DMS 273 treated with DMSO at 0.1 percent for 48 hours (cell line): ENCODE data around the gene CCDC196.
"Not testable (repeated sequence)": the region's sequence is repeated elsewhere in the genome, so short reads cannot be mapped to it uniquely, and the experiment has no call there.

Source experiments
- DNase-seq: peaks from one replicate; lab custom pipeline; 2025; lab: John Stamatoyannopoulos, UW

The CCDC196 gene

DNA sequence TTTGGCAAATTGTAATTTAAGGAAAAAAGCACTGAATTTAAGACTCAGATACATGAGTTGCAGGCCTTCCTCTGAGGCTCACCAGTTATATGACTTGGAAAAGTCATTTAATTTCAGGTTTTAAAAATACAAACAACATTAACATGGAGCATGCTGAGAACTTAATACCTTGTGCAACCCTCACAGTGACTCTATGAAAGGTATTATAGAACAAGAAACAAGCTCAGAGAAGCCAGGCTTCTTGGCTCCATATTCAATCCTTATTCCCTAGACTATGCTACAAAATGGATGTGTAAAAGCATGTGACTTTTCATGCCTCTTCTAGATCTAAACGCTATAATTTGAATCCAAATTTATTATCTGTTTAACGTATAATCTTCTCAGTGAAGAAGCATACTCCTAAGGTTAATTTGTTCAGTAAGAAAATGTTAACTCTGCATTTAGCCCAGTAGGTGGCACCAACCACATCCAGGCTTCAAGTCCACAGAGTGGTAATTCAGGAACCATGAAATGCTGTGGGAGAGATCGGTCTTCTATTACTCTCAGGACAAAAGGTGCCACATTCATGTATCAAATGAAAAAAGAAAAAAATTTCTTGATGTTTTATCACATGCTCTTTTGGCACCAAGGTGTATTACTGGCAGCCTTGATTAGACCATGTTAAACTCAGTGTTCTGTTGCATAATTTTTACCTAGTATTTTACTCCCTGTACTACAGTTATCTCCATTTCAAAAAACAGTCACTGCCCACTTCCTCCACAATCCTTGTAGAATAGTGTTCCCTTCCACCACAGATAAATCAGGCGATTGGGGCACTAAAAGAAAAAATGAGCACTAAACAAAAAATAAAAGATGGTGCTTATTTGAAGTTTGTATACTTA, 9.3 kb downstream of the CCDC196 start:
- peak; percentile 38 for DNase-seq

GRCh38 chr14:66496188-66496807, 10.1 kb downstream of the CCDC196 start:
- DNase-seq = no peak

DNA sequence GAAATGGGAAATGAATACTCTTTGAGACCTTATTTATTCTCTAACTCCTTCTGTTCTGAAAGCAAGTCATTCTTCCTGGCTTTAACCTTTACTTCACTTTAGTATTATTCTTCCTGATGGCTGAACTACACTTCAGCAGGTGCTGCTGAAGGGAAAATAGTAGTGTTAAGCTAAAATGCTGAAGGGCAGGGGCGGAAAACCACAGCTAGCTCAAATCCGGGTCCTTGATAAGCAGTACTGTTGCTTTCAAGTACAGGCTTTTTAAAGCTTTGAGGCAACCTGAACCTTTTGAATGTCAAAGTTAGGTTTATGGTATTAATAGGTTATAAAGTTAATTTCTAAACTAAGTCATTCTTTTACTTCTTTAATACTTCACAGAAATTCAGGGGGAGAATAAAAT, 10.7 kb downstream of the CCDC196 start:
- no peak for DNase-seq

DNA sequence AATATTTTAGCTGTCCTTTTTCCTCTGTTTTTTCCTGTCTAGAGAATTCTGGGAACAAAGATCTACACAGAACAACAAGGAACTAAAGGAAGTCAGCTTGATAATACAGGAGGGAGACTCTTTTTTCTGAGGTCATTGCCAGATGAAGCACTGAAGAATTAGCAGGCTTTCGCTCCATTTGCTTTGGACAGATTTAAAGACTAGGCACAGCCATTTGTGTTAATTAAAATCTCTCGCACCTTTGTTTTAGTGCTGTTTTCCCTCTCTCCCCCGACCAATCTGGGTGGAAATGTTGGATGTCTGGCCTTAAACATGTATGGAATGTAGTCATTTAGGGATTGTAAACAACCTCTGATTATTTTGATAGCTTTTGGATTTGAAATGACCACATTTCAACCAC, 12.1 kb downstream of the CCDC196 start:
- DNase-seq = no peak

DNA sequence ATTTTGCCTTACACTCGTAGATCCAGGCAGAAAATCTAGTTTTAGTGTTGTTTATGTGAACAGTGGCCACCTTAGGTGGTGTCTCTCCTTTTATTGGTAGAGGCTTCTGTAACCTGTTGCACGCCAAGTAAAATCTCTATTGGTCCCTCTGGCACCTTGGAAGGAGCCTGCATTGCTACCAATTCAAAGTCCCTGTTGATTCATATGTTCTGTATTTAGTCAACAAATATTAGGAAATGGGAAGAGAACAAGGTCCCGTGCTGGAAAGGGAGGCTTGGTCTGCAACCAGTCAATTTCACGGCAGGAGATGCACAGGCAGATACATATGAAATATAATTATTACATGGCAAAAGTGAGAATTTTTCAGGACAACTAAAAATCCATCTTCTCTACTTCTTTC, 15.4 kb downstream of the CCDC196 start:
- no peak for DNase-seq

DNA sequence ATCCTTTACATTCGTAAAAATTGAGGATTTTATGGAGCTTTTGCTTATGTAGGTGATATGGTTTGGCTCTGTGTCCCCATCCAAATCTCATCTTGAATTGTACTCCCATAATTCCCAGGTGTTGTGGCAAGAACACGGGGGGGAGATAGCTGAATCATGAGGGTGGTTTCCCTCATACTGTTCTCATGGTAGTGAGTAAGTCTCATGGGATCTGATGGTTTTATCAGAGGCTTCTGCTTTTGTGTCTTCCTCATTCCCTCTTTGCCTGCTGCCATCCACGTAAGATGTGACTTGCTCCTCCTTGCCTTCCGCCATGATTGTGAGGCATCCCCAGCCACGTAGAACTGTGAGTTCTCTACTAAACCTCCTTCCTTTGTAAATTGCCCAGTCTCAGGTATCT, 16.7 kb downstream of the CCDC196 start:
- DNase-seq = not testable (repeated sequence)

DNA sequence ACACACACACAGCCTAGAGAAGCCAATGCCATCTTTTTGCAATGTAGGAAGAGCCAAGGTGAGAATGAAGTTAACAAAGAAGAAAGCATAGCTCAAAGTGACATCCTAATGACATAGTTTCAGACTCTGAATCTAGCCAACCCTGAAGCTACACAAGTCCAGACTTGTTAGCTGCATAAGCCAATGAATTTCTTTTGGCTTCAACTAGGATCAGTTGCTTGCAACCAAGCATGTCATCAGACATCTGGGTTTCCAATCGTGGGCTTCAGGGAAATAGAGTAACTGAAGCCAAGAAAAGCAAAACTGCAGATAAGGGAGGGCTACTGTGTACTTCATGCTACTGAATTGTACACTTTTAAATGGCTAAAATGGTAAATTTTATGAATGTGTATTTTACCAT, 17.4 kb downstream of the CCDC196 start:
- peak; percentile 23 for DNase-seq

DNA sequence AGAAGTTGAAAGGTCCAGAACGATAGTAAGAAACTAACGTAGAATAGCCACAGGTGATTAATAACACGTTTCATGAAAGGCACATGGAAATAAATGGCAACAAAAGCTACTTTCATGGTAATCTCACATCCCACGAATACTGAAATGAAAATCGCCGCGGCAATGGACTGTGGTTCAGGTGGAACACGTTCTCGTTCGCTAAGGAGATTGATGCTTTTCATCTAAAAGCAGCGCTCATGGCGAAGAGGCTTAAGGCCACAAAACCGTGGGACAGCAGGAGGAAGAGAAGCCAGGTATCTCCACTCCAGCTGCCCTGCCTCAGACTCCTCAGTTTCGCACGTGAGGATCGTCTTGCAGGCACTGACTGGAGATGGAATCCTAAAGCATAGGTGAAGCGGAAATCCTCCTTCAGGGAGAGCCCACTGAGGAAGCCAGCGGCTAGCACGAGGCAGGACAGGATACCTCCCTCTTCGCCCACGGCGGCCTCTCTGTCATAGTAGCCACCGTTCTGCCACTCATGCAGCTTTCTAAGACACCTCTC, 21.1 kb downstream of the CCDC196 start:
- DNase-seq = peak; percentile 66

DNA sequence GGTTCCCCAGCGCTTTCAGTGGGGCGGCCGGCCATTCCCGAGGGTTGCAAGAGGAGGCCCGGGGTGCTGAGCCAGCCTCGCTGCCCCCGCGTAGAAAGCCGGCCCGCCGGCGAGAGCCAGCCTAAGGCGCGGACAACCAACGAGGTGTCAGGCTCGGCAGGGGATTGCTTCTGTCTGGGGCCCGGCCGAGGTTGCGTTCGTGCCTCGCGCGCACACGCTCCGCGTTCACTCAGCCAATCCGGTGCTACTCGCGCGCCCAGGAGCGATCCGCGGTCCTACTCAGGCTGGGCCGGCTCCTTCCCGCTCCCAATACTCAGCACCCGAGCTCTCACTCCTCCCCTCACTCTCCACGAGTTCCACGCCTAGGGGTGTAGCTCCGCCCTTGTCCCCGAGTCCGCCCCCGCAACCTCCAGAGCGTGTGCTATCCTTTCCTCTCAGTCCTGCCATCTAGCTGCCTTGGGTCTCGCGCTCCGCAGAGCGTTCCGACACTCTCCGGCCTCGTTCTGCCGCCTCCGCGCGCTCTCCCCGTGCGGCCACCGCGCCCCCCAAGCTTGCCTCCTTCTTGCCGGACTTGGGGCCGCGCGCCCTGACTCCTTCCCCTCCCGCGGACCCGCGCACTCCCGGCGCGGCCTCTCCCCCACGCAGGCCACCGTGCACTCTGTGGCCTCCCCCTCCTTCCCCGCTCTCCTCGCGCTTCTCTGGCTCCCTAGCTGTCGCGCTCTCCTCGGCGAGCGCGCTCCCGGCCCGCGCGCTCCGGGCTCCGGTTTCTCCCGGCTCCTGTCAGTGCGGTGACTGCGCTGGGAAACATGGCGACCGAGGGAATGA, 21.8 kb downstream of the CCDC196 start, which contains the start of gene GPHN:
GPHN (plus strand) TSS at position 426 of the 825 bp plus-strand sequence.
- peak; percentile 96 for DNase-seq

- DNase-seq = no peak
Measured at GRCh38 chr14:66508547-66508845, 22.3 kb downstream of the CCDC196 start.

- no peak for DNase-seq
Measured at GRCh38 chr14:66508846-66509621, 22.9 kb downstream of the CCDC196 start.

- no peak for DNase-seq
Measured at GRCh38 chr14:66509874-66510273, 23.7 kb downstream of the CCDC196 start.

DNA sequence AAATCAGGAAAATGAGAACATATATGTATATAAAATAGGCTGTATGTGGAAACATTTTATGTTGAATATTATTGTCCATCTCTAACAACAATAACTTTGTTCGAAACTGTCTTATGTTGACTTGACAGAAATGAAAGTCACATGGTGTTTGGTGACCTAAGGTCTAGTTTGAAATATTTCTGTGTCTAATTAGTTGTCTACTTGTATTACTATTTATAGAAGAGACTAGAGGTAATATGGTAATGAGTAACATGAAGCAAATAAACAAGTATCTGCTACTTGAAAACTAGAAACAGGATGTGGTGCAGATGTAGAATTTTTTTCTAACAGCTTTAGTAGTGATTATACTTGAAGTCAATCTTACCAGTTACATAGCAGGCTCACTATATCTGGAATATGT, 25.7 kb downstream of the CCDC196 start:
- no peak for DNase-seq

DNA sequence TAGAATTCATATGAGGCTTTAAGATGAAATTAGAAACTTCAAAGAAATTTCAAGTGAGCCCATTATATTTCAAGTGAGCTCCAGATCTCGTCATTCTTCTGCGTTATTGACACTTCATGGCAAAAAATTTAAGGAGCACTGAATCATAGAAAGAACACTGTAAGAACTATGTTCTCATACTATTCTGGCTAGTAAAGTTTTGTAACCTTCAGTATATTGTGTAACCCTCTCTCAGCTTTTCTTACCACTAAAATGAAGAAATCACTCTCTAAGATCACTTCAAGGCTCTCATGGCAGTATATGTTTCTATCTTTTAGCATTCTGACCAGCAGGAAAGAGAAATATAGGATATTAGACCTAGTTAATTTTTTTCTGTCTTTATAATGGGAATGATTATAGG, 28.0 kb downstream of the CCDC196 start:
- DNase-seq = no peak

GRCh38 chr14:66530526-66530925, 44.4 kb downstream of the CCDC196 start:
- DNase-seq = no peak

DNA sequence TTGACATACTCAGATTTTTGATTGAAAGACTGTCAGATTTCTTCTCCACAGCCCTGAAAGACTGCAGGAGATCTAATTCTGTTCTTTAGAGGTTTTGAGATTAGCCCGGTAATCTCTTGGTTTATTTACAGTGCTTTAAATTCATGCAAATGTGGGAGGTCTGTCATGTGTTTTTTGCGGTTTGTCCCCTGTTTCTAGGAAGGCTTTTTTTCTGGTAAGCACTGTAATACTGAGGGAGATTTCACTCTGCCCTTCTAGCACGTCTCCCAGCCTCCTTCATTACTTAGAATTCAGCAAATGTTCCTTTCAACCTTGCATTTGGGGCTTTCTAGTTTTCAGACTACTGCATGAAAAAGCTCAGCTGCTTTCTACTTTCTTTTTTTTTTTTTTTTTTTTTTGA, 52.9 kb downstream of the CCDC196 start:
- no peak for DNase-seq

DNA sequence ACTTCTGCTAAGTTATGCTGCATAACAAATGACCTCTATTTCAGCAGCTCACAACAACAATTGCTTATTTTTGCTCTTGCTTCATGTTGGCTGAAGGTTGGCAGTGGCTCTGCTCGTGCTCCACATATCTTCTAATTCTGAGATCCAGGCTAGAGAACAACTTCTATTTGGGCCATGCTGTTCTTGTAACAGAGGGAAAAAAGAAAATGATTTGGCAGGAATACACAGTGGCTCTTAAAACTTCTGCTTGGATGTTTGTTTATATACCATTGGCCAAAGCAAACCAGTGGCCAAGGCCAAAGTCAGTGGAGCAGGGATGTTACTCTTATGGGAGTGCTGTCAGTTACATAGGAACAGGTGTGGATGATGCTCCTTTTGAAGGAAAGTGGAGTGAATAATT, 53.9 kb downstream of the CCDC196 start:
- DNase-seq = no peak

DNA sequence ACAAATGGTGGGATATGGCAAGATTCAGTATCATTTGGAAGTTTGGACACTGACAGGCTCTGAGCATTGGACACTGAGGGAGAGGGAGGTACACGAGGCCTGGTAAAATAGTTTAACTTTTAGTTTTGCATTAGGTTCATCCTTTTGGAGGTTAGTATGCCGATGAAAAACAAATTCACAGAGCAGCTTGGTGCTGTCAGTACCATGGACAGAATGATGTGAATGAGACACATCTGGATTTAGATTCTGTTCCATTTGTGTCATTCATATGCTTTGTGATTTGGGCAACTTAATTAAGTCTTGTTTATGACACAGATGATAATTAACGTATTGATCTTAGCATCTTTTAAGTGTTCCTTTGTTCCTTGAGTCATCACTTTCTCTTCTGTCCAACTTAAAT, 55.5 kb downstream of the CCDC196 start:
- DNase-seq = no peak

- DNase-seq = no peak
Measured at GRCh38 chr14:66543996-66544395, 57.8 kb downstream of the CCDC196 start.

DNA sequence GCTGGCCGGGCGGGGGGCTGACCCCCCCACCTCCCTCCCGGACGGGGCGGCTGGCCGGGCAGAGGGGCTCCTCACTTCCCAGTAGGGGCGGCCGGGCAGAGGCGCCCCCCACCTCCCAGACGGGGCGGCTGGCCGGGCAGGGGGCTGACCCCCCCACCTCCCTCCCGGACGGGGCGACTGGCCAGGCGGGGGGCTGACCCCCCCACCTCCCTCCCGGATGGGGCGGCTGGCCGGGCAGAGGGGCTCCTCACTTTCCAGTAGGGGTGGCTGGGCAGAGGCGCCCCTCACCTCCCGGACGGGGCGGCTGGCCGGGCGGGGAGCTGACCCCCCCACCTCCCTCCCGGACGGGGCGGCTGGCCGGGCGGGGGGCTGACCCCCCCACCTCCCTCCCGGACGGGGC, 59.0 kb downstream of the CCDC196 start:
- DNase-seq = not testable (repeated sequence)

DNA sequence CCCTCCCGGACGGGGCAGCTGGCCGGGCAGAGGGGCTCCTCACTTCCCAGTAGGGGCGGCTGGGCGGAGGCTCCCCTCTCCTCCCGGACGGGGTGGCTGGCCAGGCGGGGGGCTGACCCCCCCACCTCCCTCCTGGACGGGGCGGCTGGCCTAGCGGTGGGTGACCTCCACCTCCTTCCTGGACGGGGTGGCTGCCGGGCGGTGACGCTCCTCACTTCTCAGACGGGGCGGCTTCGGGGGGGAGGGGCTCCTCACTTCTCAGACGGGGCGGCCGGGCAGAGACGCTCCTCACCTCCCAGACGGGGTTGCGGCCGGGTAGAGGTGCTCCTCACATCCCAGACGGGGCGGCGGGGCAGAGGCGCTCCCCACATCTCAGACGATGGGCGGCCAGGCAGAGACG, 59.6 kb downstream of the CCDC196 start:
- not testable (repeated sequence) for DNase-seq
